ENCODE results near the gene UBE2V1.
"Not testable (repeated sequence)": the region's sequence is repeated elsewhere in the genome, so short reads cannot be mapped to it uniquely, and the experiment has no call there.

The UBE2V1 gene

GRCh38 chr20:50113420-50114224, 672 bp upstream of the UBE2V1 start:
- DNase-seq: no peak

GRCh38 chr20:50111829-50112495, 988 bp downstream of the UBE2V1 start:
- no peak for DNase-seq

GRCh38 chr20:50111120-50111828, 1.7 kb downstream of the UBE2V1 start:
- DNase-seq: peak; percentile 59 to 72

- DNase-seq: peak; percentile 37 to 56
These were observed 2.6 kb downstream of the UBE2V1 start for GRCh38 chr20:50110141-50111047.

GRCh38 chr20:50108556-50109235, 4.3 kb downstream of the UBE2V1 start:
- no peak for DNase-seq

GRCh38 chr20:50107796-50108331, 5.1 kb downstream of the UBE2V1 start:
- DNase-seq: no peak

GRCh38 chr20:50107086-50107660, 5.8 kb downstream of the UBE2V1 start:
- DNase-seq: no peak

GRCh38 chr20:50106669-50107068, 6.3 kb downstream of the UBE2V1 start:
- not testable (repeated sequence) for DNase-seq

GRCh38 chr20:50103464-50104107, 9.4 kb downstream of the UBE2V1 start:
- peak; percentile 42 to 58 for DNase-seq

- DNase-seq: not testable (repeated sequence)
These were observed 10.4 kb downstream of the UBE2V1 start for GRCh38 chr20:50102551-50102950.

- DNase-seq: no peak
These were observed 11.1 kb downstream of the UBE2V1 start for GRCh38 chr20:50101887-50102286.

GRCh38 chr20:50101281-50101680, 11.7 kb downstream of the UBE2V1 start:
- no peak for DNase-seq

- no peak for DNase-seq
These were observed 12.4 kb downstream of the UBE2V1 start for GRCh38 chr20:50100552-50100951.

GRCh38 chr20:50099565-50099991, 13.4 kb downstream of the UBE2V1 start:
- DNase-seq: no peak

GRCh38 chr20:50099113-50099512, 13.8 kb downstream of the UBE2V1 start:
- DNase-seq: no peak

GRCh38 chr20:50098259-50098658, 14.7 kb downstream of the UBE2V1 start:
- no peak for DNase-seq

GRCh38 chr20:50097843-50098242, 15.1 kb downstream of the UBE2V1 start:
- DNase-seq: no peak

- DNase-seq: no peak
These were observed 16.7 kb downstream of the UBE2V1 start for GRCh38 chr20:50096237-50096636.

- no peak for DNase-seq
These were observed 17.4 kb downstream of the UBE2V1 start for GRCh38 chr20:50095476-50096078.

GRCh38 chr20:50094522-50094921, 18.4 kb downstream of the UBE2V1 start:
- no peak for DNase-seq
